NOMO-1 treated with DMSO at 0.1 percent for 48 hours (cell line): ENCODE results near the gene KCNS3.

ENCODE experiments used
- DNase-seq: peaks from one replicate; lab custom pipeline; 2025; ENCODE audit not compliant: unreplicated experiment; lab: John Stamatoyannopoulos, UW

KCNS3 gene

GRCh38 chr2:17878281-17879136 lies at the start of gene KCNS3:
Gene KCNS3 (plus strand): TSS chr2:17878667. CDS start chr2:17931009, 52,342 bp downstream.
- DNase-seq = no peak

GRCh38 chr2:17830053-17831034 lies 48.1 kb upstream of the KCNS3 start:
- peak; percentile 13 for DNase-seq

GRCh38 chr2:17835516-17835915 lies 43.0 kb upstream of the KCNS3 start:
- no peak for DNase-seq

GRCh38 chr2:17839959-17840358 lies 38.5 kb upstream of the KCNS3 start:
- no peak for DNase-seq

- DNase-seq = no peak
Observed at GRCh38 chr2:17843457-17843856, 35.0 kb upstream of the KCNS3 start.

GRCh38 chr2:17845806-17846205 lies 32.7 kb upstream of the KCNS3 start:
- no peak for DNase-seq

GRCh38 chr2:17846676-17847075 lies 31.8 kb upstream of the KCNS3 start:
- no peak for DNase-seq

- DNase-seq = no peak
Observed at GRCh38 chr2:17847236-17847635, 31.2 kb upstream of the KCNS3 start.

GRCh38 chr2:17849275-17849674 lies 29.2 kb upstream of the KCNS3 start:
- DNase-seq = no peak

GRCh38 chr2:17850151-17850550 lies 28.3 kb upstream of the KCNS3 start:
- no peak for DNase-seq

GRCh38 chr2:17851731-17852585 lies 26.5 kb upstream of the KCNS3 start:
- DNase-seq = peak; percentile 49

- no peak for DNase-seq
Observed at GRCh38 chr2:17853799-17854198, 24.7 kb upstream of the KCNS3 start.

GRCh38 chr2:17857021-17857420 lies 21.4 kb upstream of the KCNS3 start:
- no peak for DNase-seq

- DNase-seq = no peak
Observed at GRCh38 chr2:17858064-17858463, 20.4 kb upstream of the KCNS3 start.

- no peak for DNase-seq
Observed at GRCh38 chr2:17863539-17863938, 14.9 kb upstream of the KCNS3 start.

GRCh38 chr2:17864676-17865075 lies 13.8 kb upstream of the KCNS3 start:
- no peak for DNase-seq

- no peak for DNase-seq
Observed at GRCh38 chr2:17867133-17867532, 11.3 kb upstream of the KCNS3 start.

GRCh38 chr2:17869128-17869527 lies 9.3 kb upstream of the KCNS3 start:
- DNase-seq = no peak

- no peak for DNase-seq
Observed at GRCh38 chr2:17871639-17872038, 6.8 kb upstream of the KCNS3 start.

- no peak for DNase-seq
Observed at GRCh38 chr2:17873021-17873420, 5.4 kb upstream of the KCNS3 start.

GRCh38 chr2:17876590-17876989 lies 1.9 kb upstream of the KCNS3 start:
- DNase-seq = no peak
